Occipital lobe (tissue), 2 donors: ENCODE measurements around the gene PSMD9. TPM values are rescaled to one million over a fixed set of nuclear protein-coding genes. Genes with fewer than 3 reads are reported as not detected.
"Not testable (repeated sequence)": the region's sequence is repeated elsewhere in the genome, so short reads cannot be mapped to it uniquely, and the experiment has no call there.

ENCODE experiments used
- DNase-seq: peaks from one replicate; lab custom pipeline; 2025; lab: John Stamatoyannopoulos, UW
- total RNA-seq: library from RNA; depleted of rRNA; stranded (reverse); fragments of >200 nt; gene quantifications from one replicate; pipeline ENCODE4 v1.2.3, GENCODE V29; 2014

The PSMD9 gene
- total RNA-seq, 1 donor from 2014 or later = 19.8 TPM

- no peak for DNase-seq
Observed at GRCh38 chr12:121921066-121921465, 32.5 kb downstream of the PSMD9 start.

DNA sequence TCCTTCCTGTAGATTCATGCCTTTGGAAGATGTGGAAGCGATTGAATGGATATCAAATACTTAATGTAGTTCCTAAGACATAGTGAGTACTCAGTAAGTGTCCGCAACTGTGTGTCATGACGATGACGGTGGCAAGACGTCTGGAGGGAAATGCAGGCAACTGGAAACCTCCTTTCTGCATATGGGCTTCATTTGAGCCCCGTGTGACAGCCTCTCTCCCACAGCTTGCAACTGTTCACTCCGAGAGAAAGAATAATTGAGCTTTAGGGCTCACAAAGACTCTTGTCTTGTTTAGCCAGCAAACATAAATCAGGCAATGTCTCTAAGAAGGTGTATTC, 36.7 kb downstream of the PSMD9 start:
- DNase-seq = no peak

- DNase-seq = no peak
Observed at GRCh38 chr12:121926874-121927706, 38.5 kb downstream of the PSMD9 start.

- no peak for DNase-seq
Observed at GRCh38 chr12:121927813-121928212, 39.2 kb downstream of the PSMD9 start.

DNA sequence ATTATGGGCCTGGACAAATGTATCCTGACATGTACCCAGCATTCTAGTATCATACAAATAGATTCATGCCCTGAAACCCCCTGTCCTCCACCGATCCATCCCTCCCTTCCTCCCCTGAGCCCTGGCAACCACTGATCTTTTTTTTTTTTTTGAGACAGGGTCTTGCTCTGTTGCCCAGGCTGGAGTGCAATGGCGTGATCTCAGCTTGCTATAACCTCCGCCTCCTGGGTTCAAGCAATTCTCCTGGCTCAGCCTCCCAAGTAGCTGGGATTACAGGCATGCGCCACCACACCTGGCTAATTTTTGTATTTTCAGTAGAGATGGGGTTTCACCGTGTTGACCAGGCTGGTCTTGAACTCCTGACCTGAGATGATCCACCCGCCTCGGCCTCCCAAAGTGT, 41.0 kb downstream of the PSMD9 start:
- not testable (repeated sequence) for DNase-seq

DNA sequence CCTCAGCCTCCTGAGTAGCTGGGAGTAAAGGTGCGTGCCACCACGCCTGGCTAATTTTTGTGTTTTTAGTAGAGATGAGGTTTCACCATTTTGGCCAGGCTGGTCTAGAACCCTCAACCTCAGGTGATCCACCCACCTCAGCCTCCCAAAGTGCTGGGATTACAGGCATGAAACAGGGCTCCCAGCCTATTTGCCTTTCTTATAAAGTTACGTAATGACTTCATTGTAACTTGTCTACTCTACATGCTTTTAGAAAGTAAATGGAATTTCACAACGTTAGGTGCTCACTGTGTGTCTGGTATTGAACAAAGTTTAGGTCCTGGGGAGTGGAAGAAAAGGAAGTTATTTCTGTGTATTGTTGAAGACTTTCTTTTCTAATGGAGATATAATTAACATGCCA, 42.3 kb downstream of the PSMD9 start:
- DNase-seq = no peak

GRCh38 chr12:121932176-121932536, 43.6 kb downstream of the PSMD9 start:
- DNase-seq = no peak

GRCh38 chr12:121932914-121933521, 44.4 kb downstream of the PSMD9 start:
- no peak for DNase-seq

DNA sequence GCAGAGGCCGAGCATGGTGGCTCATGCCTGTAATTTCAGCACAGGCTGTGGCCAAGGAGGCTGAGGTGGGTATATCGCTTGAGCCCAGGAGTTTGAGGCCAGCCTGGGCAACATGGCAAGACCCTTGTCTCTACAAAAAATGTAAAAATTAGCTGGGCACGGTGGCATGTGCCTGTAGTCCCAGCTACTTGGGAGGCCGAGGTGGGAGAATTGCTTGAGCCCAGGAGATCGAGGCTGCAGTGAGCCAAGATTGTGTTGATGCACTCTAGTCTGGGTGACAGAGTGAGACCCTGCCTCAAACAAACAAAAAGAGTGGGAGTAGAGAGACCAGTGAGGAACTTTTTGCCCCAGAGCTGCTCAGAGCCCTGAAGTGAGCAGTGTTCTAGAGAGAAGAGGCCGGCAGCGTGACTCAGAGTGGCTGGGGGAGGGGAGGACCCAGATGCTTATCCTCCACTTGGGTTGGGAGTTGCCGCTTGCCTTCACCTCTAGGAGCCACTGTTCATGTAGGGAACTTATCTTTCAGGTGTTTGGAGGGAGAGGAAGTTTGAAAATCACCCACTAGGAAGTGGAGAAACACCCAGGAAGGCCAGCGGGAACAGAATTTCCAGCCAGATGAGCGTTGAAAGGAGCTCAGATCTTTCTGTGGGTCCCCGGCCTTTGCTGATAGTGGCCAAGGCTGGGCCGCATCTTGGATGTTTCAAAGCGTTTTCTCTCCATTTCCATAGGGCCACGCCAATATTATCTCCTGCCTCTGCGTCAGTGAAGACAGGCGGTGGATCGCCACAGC, 45.1 kb downstream of the PSMD9 start:
- DNase-seq = no peak

DNA sequence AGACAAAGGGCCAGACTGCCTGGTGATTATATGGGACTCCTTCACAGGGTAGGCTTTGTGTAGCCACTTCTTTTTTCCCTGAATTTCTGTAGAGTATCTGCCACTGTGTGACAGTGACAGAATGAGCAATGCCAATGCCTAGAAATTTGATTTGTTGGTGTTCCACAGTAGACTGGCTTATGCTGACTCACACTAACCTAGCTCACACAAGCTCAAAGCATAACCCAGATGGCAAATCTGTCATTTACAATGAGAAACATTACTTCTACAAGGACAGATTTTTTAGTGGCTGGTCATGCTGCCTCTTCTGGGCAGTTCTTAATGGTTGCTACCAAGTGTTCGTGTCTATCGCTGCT, 45.7 kb downstream of the PSMD9 start:
- no peak for DNase-seq

DNA sequence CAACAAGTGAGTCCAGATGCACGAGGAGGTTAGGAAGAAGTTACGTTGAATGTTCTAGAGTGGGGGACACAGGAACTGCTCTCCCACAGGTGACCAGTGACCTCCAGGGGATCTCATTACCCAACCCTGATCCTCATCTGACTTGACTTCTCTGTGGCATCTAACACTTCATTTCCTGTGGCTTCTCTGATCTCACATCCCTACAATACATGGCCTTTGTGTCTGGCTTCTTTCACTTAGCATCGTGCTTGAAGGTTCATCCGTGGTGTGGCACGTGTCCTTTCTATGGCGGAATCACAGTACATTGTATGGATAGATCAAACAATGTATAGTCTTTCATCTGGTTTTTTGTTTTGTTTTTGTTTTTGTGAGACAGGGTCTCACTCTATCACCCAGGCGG, 49.1 kb downstream of the PSMD9 start:
- no peak for DNase-seq

DNA sequence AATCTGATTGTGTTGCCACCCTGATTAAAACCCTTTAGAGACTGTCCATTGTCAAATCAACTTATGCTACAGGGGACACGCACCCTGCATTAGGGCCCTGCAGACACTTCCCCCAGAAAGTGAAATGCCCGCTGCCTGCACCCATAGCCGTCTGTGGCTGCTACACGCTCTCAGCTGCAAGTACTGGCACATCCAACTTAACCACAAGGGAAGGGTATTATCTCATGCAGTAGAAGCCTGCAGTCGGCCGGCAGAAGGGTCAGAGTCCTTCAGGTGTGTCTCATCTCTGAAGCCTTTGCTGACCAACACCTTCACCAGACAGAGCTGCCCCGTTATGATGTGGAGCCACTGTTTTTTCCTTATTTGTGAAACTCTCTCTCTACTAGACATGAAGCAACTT, 50.6 kb downstream of the PSMD9 start:
- no peak for DNase-seq

DNA sequence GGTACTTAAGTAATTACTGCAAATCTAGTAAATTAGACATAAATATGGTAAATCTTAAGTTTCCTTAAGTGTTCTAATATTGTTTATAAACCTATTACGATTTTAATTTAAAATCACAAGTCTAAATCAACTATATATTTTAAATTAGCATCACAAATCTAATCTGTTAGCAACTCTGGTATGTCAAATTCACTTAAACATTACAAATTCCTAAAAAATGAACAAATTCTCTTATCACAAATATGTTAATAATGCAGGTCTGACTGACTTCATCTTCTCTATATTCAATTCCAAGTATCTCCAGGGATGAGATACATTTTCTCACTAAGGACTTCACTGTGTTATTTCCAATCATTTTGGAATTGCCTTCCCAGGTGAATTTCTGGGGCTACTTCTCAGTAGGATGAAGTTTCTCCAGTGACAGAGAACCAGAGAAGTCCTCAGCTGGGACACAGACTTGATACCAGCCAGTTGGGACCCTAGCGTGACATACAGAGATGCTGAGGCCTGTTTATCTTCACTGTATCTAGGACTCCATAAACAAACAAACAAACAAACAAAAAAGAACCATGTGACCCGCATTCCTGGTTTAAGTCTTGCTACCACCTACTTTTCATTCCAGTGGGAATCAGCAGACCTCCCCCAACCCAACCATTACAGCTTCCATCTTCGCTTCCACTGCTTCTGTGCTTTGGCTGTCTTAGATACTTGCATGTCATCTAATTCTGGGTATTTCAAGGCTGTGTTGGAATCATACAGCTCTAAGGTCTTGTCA, 51.6 kb downstream of the PSMD9 start:
- no peak for DNase-seq

DNA sequence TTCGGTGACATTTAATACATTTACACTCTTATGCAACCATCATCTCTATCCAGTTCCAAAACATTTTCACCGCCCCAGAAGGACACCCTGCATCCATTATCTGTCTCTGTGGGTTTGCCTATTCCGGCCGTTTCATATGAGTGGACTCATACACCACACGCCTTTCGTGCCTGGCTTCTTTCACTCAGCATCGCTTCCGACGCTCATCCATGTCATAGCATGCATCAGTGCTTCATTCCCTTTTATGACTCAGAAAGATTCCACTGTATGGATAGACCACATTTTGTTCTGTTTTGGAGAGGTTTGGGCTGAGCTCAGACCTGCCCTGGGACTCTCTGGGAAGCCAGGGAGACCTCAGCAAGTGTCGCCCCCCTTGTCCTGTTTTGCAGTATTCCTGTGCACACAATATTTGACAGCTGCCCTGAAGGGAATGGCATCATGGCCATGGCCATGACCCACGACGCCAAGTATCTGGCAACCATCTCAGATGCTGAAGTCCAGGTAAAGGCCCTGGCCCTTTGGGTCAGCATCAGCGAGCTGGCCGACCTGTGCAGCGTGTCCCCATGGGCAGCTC, 53.6 kb downstream of the PSMD9 start:
- DNase-seq = no peak

- DNase-seq = no peak
Observed at GRCh38 chr12:121943926-121944325, 55.3 kb downstream of the PSMD9 start.

DNA sequence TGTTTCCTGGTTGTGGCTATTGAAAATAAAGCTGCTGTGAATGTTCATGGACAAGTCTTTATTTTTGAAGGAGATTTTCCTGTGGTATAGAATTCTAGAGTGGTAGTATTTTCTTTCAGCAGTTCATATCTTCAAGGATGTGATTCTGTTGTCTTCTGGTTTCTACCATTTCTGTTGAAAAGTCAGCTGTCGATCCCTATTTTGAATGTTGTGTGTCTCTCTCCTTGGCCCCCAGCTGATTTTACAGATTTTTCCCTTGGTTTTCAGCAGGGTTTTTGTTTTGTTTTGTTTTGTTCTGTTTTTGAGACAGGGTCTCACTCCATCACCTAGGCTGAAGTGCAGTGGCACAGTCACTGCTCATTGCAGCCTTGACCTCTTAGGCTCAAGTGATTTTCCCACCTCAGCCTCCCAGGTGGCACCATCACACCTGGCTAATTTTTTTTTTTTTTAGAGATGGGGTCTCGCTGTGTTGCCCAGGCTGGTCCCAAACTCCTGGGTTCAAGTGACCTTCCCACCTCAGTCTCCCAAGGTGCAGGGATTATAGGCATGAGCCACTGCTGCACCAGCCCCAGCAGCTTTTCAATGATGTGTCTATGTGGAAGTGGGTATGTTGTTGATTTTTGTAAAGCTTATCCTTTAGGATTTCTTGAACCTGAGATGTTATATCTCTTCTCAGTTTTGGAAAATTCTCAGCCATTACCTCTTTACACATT, 57.9 kb downstream of the PSMD9 start:
- DNase-seq = no peak

DNA sequence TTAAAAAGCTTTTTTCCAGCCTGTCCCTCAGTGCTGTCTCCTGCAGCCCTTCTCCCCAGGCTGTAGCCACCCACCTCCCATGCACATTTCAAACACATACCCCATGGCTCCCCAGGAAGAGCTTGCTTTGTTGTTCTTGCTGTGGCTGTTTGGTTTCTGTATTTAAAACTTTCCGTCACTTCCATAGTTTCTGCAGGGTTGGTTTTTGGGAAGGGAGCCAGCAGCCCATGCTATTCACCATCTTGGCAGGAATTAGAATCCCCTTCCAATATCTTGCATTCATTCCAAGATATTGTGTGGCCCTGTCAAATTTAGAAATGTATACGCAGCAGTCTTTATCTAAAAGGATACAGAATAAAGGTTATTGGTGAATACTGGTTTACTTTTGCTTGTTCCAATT, 59.4 kb downstream of the PSMD9 start:
- DNase-seq = no peak

- no peak for DNase-seq
Observed at GRCh38 chr12:121949648-121950397, 61.2 kb downstream of the PSMD9 start.

- no peak for DNase-seq
Observed at GRCh38 chr12:121953117-121953692, 64.6 kb downstream of the PSMD9 start.

DNA sequence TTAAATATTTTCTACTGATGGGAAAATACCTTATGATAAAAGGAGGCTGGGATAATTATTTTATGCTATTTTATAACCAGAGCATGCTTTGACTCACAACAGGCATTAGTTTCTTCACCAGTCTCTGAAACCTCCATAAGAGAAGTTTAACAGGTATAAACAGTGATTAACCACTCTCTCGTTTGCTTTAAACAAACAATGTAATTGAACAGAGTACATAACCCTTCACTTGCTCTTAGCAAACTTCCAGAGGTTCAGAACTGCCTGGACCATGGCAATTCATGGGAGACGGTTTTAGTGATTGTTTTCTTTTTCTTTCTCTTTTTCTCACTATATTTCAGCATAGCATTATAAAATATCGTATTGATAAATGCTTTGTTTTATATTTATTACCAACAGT, 65.1 kb downstream of the PSMD9 start:
- no peak for DNase-seq
